HepG2 (cell line): Measurements from ENCODE around the gene RHBDF2. TPM values are rescaled to one million over a fixed set of nuclear protein-coding genes. Genes with fewer than 3 reads are reported as not detected.

Experiments used
- ARNT2 ChIP-seq: sonication (generic); formaldehyde crosslinking; IDR thresholded peaks from 2 replicates; pipeline ENCODE4 v1.8.0; 2022; ENCODE audit warnings: mild to moderate bottlenecking, low read depth, missing genetic modification reagents, moderate library complexity
- CENPT ChIP-seq: sonication (generic); formaldehyde crosslinking; IDR thresholded peaks from 2 replicates; pipeline ENCODE4 v1.8.0; 2022; ENCODE audit warnings: low read depth, mild to moderate bottlenecking, moderate library complexity, missing genetic modification reagents
- JUNB ChIP-seq: sonication (generic); formaldehyde crosslinking; IDR thresholded peaks from 2 replicates; pipeline ENCODE4 v1.8.0; 2022; ENCODE audit warnings: missing genetic modification reagents, mild to moderate bottlenecking, borderline replicate concordance
- KDM5A ChIP-seq: fragments of 200-600 bp; sonication (generic); IDR thresholded peaks from 2 replicates; pipeline ENCODE4 v1.7.0; 2018; ENCODE audit warnings: antibody characterized with exemption, mild to moderate bottlenecking, low read length, borderline replicate concordance
- KLF6 ChIP-seq: IDR thresholded peaks from 2 replicates; pipeline ENCODE4 v1.8.0; 2016; ENCODE audit warnings: missing biosample characterization, missing genetic modification reagents
- KMT2A ChIP-seq: sonication (generic); formaldehyde crosslinking; IDR thresholded peaks from 2 replicates; pipeline ENCODE4 v1.4.0; 2020; ENCODE audit warnings: missing genetic modification reagents
- MEIS2 ChIP-seq: sonication (generic); formaldehyde crosslinking; IDR thresholded peaks from 2 replicates; pipeline ENCODE4 v1.9.0; 2021; ENCODE audit warnings: mild to moderate bottlenecking, missing genetic modification reagents
- MLLT10 ChIP-seq: sonication (generic); formaldehyde crosslinking; IDR thresholded peaks from 2 replicates; pipeline ENCODE4 v1.4.0; 2020; ENCODE audit warnings: missing genetic modification reagents
- NCOA2 ChIP-seq: sonication (generic); formaldehyde crosslinking; IDR thresholded peaks from 2 replicates; pipeline ENCODE4 v1.8.0; 2022; ENCODE audit warnings: inconsistent platforms
- PRMT3 ChIP-seq: sonication (generic); formaldehyde crosslinking; IDR thresholded peaks from 2 replicates; pipeline ENCODE4 v1.8.1; 2022; ENCODE audit warnings: low read depth, mild to moderate bottlenecking, moderate library complexity, missing genetic modification reagents, borderline replicate concordance
- REL ChIP-seq: sonication (generic); formaldehyde crosslinking; conservative IDR thresholded peaks from 2 replicates; pipeline ENCODE4 v1.8.0; 2022; ENCODE audit warnings: mild to moderate bottlenecking, missing genetic modification reagents, moderate library complexity
- TBP ChIP-seq: sonication (generic); formaldehyde crosslinking; IDR thresholded peaks from 2 replicates; pipeline ENCODE4 v1.5.0; 2020; ENCODE audit warnings: missing genetic modification reagents
- ZMYM2 ChIP-seq: sonication (generic); formaldehyde crosslinking; IDR thresholded peaks from 2 replicates; pipeline ENCODE4 v1.8.0; 2022; ENCODE audit warnings: mild to moderate bottlenecking, missing genetic modification reagents
- ZNF124 ChIP-seq: sonication (generic); formaldehyde crosslinking; IDR thresholded peaks from 2 replicates; pipeline ENCODE4 v1.4.0; 2020; ENCODE audit warnings: missing genetic modification reagents
- ZNF136 ChIP-seq: sonication (generic); formaldehyde crosslinking; IDR thresholded peaks from 2 replicates; pipeline ENCODE4 v1.8.1; 2022; ENCODE audit warnings: low read depth, mild to moderate bottlenecking, moderate library complexity, missing genetic modification reagents
- ZSCAN30 ChIP-seq: sonication (generic); formaldehyde crosslinking; IDR thresholded peaks from 2 replicates; pipeline ENCODE4 v1.5.0; 2020; ENCODE audit warnings: mild to moderate bottlenecking, missing genetic modification reagents
- polyA plus RNA-seq, 8 experiments: library from polyadenylated mRNA; depleted of rRNA in 3 of 8; stranded (reverse) in 7 of 8; unstranded in 1 of 8; fragments of >200 nt; fragmentation: Illumina TruSeq in 4 of 8; extraction: Trizol in 4 of 8; gene quantifications; 2 replicates each; pipeline versions ENCODE4 v1.2.1 to v1.2.3, GENCODE V29; 2011 to 2016; ENCODE audit warnings: low read depth in 4 of 8, missing spikeins in 1 of 8, mixed read lengths in 1 of 8; ENCODE audit not compliant: insufficient read depth in 1 of 8
- total RNA-seq, 5 experiments: library from RNA; depleted of rRNA; stranded (reverse); fragments of >200 nt; fragmentation: Illumina TruSeq; extraction: Trizol; gene quantifications; 2 replicates each; pipeline ENCODE4 v1.2.3, GENCODE V29; 2016; ENCODE audit warnings: low read depth in 1 of 5
- TF ChIP-seq, protein P1 (sequence below), 2 experiments: sonication (generic) in 1 of 2; formaldehyde crosslinking in 1 of 2; IDR thresholded peaks; 2 replicates each; pipeline versions ENCODE4 v1.6.1 to v1.9.0; 2014 to 2022; ENCODE audit warnings: antibody characterized with exemption in 1 of 2, borderline replicate concordance in 1 of 2, inconsistent platforms in 1 of 2, low read depth in 1 of 2, missing genetic modification reagents in 1 of 2
- TF ChIP-seq, protein P2 (sequence below): sonication (generic); formaldehyde crosslinking; IDR thresholded peaks from 2 replicates; pipeline ENCODE4 v1.8.1; 2023; ENCODE audit warnings: mild to moderate bottlenecking, moderate library complexity, missing genetic modification reagents
- TF ChIP-seq, protein P3 (sequence below): sonication (generic); formaldehyde crosslinking; IDR thresholded peaks from 2 replicates; pipeline ENCODE4 v1.4.0; 2020; ENCODE audit warnings: missing genetic modification reagents, mild to moderate bottlenecking, borderline replicate concordance

Gene RHBDF2
- total and polyA plus RNA-seq, 2 of the 13 experiments (the other 11 are each of a cell fraction or from before 2014, with no cell fraction given) = 7.8 to 24.2 TPM

DNA sequence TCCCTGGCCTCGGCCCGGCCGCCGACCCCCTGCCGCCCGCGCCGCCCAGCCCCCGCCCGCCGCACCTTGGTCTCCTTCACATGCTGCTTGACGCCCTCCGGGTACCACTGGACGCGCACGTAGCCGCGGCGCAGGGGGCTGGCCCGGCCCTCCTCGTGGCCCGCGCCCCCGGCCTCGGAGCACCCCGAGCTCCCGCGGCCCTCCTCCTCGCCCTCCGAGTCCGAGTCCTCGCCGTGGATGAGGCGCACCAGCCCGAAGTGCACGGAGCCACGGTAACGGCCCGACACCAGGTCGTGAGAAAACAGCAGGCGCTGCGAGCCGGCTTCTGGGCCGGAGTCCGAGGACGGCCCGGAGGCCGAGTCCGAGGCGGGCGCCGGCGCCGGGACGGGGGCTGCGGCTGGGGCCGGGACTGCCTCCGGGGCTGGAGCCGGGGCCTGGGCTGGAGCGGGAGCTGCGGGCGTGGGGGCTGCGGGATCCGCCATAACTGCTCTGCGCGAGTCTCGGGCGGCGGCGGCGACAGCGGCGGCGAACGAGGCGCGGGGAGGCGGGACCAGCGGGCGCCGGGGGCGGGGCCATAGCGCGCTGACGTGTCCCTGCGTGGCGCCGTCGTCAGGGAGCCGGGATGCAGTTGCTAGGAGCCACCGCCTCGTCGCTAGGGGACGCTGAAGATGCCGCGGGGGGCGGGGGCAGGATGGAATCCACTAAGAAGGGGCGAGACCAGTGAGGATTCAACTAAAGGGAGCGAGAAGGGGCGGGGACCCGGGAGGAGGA lies 48.4 kb downstream of the RHBDF2 start, which contains the start of gene UBE2O (continued):
- TF ChIP-seq, protein P1, sequence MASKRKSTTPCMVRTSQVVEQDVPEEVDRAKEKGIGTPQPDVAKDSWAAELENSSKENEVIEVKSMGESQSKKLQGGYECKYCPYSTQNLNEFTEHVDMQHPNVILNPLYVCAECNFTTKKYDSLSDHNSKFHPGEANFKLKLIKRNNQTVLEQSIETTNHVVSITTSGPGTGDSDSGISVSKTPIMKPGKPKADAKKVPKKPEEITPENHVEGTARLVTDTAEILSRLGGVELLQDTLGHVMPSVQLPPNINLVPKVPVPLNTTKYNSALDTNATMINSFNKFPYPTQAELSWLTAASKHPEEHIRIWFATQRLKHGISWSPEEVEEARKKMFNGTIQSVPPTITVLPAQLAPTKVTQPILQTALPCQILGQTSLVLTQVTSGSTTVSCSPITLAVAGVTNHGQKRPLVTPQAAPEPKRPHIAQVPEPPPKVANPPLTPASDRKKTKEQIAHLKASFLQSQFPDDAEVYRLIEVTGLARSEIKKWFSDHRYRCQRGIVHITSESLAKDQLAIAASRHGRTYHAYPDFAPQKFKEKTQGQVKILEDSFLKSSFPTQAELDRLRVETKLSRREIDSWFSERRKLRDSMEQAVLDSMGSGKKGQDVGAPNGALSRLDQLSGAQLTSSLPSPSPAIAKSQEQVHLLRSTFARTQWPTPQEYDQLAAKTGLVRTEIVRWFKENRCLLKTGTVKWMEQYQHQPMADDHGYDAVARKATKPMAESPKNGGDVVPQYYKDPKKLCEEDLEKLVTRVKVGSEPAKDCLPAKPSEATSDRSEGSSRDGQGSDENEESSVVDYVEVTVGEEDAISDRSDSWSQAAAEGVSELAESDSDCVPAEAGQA (IDR thresholded peaks at IDR 0.05; ENCODE audit: low read depth) = no peak
- TF ChIP-seq, protein P1 (CRISPR knock-in tag; IDR thresholded peaks at IDR 0.05; ENCODE audit: borderline replicate concordance) = peak; percentile 88
- TF ChIP-seq, protein P2, sequence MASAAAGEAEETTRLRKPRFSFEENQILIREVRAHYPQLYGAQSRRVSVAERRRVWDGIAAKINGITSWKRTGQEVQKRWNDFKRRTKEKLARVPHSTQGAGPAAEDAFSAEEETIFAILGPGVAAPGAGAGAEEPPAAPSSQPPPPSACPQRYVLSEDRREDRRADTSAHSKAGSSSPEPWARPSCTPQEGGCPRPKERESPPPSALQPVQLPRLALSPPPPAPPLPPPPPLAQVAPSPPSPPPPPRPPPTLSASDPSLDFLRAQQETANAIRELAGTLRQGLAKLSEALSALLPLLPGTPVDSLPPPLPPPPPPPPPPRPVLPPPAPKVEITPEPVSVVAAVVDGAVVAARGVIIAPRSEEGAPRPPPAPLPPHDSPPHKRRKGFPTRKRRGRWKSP = peak; percentile 88; the same call in 1 of the 2 replicates
- TF ChIP-seq ZMYM2 (CRISPR knock-in tag) (no peak), CENPT (CRISPR knock-in tag) (peak; percentile 83; the same call in 1 of the 2 replicates), PRMT3 (CRISPR knock-in tag) (0 out of 2 replicates have a peak, but pooled peaks have one; percentile 41), ARNT2 (peak; percentile 73; the same call in 1 of the 2 replicates), MEIS2 (no peak), MLLT10 (CRISPR knock-in tag) (no peak), KDM5A (0 out of 2 replicates have a peak, but pooled peaks have one; percentile 52), NCOA2 (CRISPR knock-in tag) (0 out of 2 replicates have a peak, but pooled peaks have one; percentile 4), REL (CRISPR knock-in tag) (no peak), KMT2A (CRISPR knock-in tag) (peak; percentile 25; the same call in 1 of the 2 replicates), JUNB (no peak), KLF6 (CRISPR knock-in tag) (peak; percentile 50), TBP (CRISPR knock-in tag) (no peak), ZNF124 (CRISPR knock-in tag) (no peak; the same call in 1 of the 2 replicates), ZSCAN30 (no peak), ZNF136 (CRISPR knock-in tag) (no peak)
- TF ChIP-seq, protein P3, sequence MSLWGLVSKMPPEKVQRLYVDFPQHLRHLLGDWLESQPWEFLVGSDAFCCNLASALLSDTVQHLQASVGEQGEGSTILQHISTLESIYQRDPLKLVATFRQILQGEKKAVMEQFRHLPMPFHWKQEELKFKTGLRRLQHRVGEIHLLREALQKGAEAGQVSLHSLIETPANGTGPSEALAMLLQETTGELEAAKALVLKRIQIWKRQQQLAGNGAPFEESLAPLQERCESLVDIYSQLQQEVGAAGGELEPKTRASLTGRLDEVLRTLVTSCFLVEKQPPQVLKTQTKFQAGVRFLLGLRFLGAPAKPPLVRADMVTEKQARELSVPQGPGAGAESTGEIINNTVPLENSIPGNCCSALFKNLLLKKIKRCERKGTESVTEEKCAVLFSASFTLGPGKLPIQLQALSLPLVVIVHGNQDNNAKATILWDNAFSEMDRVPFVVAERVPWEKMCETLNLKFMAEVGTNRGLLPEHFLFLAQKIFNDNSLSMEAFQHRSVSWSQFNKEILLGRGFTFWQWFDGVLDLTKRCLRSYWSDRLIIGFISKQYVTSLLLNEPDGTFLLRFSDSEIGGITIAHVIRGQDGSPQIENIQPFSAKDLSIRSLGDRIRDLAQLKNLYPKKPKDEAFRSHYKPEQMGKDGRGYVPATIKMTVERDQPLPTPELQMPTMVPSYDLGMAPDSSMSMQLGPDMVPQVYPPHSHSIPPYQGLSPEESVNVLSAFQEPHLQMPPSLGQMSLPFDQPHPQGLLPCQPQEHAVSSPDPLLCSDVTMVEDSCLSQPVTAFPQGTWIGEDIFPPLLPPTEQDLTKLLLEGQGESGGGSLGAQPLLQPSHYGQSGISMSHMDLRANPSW (CRISPR knock-in tag) = no peak
